LNCAP (cell line): ENCODE results near the gene IL12RB1.

ENCODE experiments used
- CTCF ChIP-seq: fragments of 450-650 bp; IDR thresholded peaks from 2 replicates; pipeline ENCODE4 v1.5.1; 2017; ENCODE audit warnings: mild to moderate bottlenecking

IL12RB1 gene

GRCh38 chr19:18059902-18060301 is 26.8 kb downstream of the IL12RB1 start:
- no peak for TF ChIP-seq CTCF

GRCh38 chr19:18059297-18059696 is 27.4 kb downstream of the IL12RB1 start:
- TF ChIP-seq CTCF: no peak

- peak; percentile 93 for TF ChIP-seq CTCF
Measured at GRCh38 chr19:18058208-18059009, 28.3 kb downstream of the IL12RB1 start.

- no peak for TF ChIP-seq CTCF
Measured at GRCh38 chr19:18057557-18057956, 29.2 kb downstream of the IL12RB1 start.

GRCh38 chr19:18055967-18056366 is 30.8 kb downstream of the IL12RB1 start:
- TF ChIP-seq CTCF: no peak

- no peak for TF ChIP-seq CTCF
Measured at GRCh38 chr19:18053576-18054219, 33.0 kb downstream of the IL12RB1 start.

GRCh38 chr19:18051887-18052286 is 34.8 kb downstream of the IL12RB1 start:
- no peak for TF ChIP-seq CTCF
